ENCODE measurements around the gene NDUFV1.
"Not testable (repeated sequence)": the region's sequence is repeated elsewhere in the genome, so short reads cannot be mapped to it uniquely, and the experiment has no call there.

DNA sequence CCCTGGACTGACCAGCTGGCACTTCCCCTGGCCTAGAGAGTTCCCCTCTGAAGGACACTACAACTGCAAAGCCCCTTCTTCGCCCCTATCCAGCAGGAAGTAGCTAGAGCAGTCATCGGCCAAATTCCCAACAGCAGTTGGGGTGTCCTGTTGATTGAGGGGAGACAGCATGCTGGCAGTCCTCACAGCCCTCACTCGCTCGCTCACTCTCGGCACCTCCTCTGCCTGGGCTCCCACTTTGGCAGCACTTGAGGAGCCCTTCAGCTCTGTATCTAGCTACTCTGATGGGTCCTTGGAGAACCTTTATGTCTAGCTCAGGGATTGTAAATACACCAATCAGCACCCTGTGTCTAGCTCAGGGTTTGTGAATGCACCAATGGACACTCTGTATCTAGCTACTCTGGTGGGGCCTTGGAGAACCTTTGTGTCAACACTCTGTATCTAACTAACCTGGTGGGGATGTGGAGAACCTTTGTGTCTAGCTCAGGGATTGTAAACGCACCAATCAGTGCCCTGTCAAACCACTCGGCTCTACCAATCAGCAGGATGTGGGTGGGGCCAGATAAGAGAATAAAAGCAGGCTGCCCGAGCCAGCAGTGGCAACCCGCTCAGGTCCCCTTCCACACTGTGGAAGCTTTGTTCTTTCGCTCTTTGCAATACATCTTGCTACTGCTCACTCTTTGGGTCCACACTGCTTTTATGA is 19.5 kb downstream of the NDUFV1 start:
- TF ChIP-seq, protein P1, sequence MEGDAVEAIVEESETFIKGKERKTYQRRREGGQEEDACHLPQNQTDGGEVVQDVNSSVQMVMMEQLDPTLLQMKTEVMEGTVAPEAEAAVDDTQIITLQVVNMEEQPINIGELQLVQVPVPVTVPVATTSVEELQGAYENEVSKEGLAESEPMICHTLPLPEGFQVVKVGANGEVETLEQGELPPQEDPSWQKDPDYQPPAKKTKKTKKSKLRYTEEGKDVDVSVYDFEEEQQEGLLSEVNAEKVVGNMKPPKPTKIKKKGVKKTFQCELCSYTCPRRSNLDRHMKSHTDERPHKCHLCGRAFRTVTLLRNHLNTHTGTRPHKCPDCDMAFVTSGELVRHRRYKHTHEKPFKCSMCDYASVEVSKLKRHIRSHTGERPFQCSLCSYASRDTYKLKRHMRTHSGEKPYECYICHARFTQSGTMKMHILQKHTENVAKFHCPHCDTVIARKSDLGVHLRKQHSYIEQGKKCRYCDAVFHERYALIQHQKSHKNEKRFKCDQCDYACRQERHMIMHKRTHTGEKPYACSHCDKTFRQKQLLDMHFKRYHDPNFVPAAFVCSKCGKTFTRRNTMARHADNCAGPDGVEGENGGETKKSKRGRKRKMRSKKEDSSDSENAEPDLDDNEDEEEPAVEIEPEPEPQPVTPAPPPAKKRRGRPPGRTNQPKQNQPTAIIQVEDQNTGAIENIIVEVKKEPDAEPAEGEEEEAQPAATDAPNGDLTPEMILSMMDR (IDR thresholded peaks at IDR 0.05): not testable (repeated sequence)
- not testable (repeated sequence) for TF ChIP-seq EP300 (IDR thresholded peaks at IDR 0.05)
